Esophagus squamous epithelium (tissue), 4 donors: ENCODE measurements around the gene PTPRG.

Source experiments
- POLR2A ChIP-seq, 4 donors: fragments of 450-650 bp; IDR thresholded peaks; one replicate each; pipeline ENCODE4 v1.6.1; 2017; ENCODE audit warnings: antibody characterized with exemption in 4 of 4, mild to moderate bottlenecking in 4 of 4, moderate library complexity in 3 of 4
- TF ChIP-seq, protein P1 (sequence below), 6 experiments: fragments of 450-650 bp in 4 of 6; fragments of 200-600 bp in 2 of 6; sonication (generic) in 2 of 6; IDR thresholded peaks; one replicate each; pipeline ENCODE4 v1.5.1; 2016 to 2019; ENCODE audit warnings: antibody characterized with exemption in 6 of 6, mild to moderate bottlenecking in 4 of 6, moderate library complexity in 4 of 6

DNA sequence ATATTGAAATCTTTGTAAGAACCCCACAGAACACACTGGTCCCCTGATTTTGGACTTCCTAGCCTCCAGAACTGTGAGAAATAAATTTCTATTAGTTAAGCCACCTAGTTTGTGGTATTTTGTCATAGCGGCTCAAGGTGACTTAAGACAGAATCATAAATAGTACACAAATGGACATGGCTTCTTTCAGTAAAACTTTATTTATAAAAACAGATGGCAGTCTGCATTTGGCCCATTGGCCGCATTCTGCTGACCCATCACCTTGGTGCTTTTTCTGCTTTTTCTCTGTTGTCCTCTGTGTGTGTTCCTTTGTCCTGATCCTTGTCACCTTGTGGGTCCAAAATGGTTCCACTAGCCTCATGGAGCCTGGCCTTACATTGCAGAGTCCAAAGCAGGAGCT lies 363.6 kb downstream of the PTPRG start:
- TF ChIP-seq, protein P1, sequence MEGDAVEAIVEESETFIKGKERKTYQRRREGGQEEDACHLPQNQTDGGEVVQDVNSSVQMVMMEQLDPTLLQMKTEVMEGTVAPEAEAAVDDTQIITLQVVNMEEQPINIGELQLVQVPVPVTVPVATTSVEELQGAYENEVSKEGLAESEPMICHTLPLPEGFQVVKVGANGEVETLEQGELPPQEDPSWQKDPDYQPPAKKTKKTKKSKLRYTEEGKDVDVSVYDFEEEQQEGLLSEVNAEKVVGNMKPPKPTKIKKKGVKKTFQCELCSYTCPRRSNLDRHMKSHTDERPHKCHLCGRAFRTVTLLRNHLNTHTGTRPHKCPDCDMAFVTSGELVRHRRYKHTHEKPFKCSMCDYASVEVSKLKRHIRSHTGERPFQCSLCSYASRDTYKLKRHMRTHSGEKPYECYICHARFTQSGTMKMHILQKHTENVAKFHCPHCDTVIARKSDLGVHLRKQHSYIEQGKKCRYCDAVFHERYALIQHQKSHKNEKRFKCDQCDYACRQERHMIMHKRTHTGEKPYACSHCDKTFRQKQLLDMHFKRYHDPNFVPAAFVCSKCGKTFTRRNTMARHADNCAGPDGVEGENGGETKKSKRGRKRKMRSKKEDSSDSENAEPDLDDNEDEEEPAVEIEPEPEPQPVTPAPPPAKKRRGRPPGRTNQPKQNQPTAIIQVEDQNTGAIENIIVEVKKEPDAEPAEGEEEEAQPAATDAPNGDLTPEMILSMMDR (IDR thresholded peaks at IDR 0.05) = no peak
- TF ChIP-seq POLR2A (IDR thresholded peaks at IDR 0.05) = no peak
